Measurements from ENCODE around the gene MAPK9.

DNA sequence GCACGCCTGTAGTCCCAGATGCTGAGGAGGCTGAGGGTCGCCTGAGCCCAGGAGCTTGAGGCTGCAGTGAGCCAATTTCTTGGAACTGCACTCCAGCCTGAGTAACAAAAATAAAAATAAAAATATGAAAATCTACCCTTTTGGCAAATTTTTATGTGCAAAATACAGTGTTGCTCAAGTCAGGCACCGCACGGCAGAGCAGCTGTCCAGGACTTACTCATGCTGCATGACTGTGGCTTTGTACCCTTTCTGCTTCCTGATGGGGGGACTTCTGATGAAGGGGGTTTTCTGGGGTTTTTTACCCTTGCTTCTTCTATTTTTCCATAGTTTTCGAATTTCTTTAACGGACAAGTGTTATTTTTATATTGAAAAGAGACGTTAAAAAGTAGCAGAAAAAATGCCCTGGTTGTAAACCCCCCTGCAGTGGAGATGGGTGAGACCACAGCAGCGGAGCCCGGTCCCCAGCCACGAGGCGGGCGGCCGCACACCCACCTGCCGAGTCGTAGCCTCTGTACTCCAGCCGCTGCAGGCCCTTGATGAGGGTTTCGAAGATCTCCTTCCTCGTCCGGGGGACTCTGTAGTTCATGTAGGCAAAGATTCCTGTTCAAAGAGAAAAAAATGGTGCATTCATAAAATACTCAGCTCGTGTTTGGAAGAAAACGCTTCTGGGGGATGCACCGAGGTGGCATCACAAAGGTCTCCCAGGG lies 46.3 kb upstream of the MAPK9 start:
- TF ChIP-seq, protein P1, sequence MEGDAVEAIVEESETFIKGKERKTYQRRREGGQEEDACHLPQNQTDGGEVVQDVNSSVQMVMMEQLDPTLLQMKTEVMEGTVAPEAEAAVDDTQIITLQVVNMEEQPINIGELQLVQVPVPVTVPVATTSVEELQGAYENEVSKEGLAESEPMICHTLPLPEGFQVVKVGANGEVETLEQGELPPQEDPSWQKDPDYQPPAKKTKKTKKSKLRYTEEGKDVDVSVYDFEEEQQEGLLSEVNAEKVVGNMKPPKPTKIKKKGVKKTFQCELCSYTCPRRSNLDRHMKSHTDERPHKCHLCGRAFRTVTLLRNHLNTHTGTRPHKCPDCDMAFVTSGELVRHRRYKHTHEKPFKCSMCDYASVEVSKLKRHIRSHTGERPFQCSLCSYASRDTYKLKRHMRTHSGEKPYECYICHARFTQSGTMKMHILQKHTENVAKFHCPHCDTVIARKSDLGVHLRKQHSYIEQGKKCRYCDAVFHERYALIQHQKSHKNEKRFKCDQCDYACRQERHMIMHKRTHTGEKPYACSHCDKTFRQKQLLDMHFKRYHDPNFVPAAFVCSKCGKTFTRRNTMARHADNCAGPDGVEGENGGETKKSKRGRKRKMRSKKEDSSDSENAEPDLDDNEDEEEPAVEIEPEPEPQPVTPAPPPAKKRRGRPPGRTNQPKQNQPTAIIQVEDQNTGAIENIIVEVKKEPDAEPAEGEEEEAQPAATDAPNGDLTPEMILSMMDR (IDR thresholded peaks at IDR 0.05 in 2 of 3, conservative IDR thresholded peaks at IDR 0.05 in 1 of 3; ENCODE audit: borderline replicate concordance in 1 of 3, insufficient read depth in 1 of 3, low read depth in 2 of 3, low read length in 2 of 3) = no peak
- TF ChIP-seq, protein P2, sequence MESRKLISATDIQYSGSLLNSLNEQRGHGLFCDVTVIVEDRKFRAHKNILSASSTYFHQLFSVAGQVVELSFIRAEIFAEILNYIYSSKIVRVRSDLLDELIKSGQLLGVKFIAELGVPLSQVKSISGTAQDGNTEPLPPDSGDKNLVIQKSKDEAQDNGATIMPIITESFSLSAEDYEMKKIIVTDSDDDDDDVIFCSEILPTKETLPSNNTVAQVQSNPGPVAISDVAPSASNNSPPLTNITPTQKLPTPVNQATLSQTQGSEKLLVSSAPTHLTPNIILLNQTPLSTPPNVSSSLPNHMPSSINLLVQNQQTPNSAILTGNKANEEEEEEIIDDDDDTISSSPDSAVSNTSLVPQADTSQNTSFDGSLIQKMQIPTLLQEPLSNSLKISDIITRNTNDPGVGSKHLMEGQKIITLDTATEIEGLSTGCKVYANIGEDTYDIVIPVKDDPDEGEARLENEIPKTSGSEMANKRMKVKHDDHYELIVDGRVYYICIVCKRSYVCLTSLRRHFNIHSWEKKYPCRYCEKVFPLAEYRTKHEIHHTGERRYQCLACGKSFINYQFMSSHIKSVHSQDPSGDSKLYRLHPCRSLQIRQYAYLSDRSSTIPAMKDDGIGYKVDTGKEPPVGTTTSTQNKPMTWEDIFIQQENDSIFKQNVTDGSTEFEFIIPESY (IDR thresholded peaks at IDR 0.05; ENCODE audit: extremely low read depth, insufficient replicate concordance, low read length) = no peak
- TF ChIP-seq, protein P3, sequence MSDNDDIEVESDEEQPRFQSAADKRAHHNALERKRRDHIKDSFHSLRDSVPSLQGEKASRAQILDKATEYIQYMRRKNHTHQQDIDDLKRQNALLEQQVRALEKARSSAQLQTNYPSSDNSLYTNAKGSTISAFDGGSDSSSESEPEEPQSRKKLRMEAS (IDR thresholded peaks at IDR 0.05) = no peak

Measured in HCT116 (cell line).